ENCODE measurements around the gene PHYH.

The PHYH gene

DNA sequence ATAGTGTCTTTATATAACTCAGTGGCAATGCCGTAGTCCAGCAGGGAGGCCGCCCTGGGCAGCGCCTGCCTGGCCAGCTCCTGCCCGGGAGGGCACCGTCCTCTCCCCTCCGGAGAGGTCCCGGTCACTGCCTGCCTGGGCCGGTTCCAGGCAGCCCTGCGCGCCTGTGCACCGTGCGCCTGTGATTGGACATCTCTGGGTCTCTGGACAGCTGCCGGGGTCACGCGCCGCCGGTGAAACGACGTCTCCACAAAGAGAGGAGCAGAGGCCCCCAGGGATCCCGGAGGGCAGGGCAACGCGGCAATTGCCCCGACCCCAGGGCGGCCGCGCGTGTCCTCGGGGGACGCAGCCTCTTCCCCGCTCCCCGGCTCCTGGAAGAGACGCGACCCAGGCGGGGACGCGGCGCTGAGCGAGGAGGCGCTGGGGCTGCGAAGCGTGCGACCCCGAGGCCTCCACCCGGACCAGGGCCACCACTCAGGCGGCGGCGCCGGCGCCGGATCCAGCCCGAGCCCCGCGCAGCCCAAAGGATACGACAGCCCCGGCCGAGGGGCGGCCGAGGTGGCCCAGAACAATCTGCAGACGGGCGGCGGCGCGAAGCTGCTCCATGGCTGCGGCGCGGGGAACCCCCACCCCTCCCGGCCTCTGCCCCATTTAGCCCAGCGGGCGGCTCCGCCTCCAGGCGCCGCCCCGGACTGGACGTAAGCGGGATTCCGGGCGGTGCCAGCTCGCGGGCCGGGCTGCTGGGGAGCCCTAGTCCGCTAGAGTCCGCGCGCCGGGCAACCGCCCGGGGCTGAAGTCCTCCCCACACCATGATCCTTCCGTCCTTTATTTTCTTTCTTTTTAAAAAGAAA, at the start of gene PHYH:
Gene PHYH (minus strand): TSS at position 628 of the 851 bp plus-strand sequence. CDS start 22 bp downstream, at position 606.
- peak; percentile 87 for DNase-seq (ENCODE audit: extremely low read depth, insufficient read length)
- TF ChIP-seq, protein P1, sequence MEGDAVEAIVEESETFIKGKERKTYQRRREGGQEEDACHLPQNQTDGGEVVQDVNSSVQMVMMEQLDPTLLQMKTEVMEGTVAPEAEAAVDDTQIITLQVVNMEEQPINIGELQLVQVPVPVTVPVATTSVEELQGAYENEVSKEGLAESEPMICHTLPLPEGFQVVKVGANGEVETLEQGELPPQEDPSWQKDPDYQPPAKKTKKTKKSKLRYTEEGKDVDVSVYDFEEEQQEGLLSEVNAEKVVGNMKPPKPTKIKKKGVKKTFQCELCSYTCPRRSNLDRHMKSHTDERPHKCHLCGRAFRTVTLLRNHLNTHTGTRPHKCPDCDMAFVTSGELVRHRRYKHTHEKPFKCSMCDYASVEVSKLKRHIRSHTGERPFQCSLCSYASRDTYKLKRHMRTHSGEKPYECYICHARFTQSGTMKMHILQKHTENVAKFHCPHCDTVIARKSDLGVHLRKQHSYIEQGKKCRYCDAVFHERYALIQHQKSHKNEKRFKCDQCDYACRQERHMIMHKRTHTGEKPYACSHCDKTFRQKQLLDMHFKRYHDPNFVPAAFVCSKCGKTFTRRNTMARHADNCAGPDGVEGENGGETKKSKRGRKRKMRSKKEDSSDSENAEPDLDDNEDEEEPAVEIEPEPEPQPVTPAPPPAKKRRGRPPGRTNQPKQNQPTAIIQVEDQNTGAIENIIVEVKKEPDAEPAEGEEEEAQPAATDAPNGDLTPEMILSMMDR (IDR thresholded peaks at IDR 0.05; ENCODE audit: insufficient read depth, low read length, poor library complexity, severe bottlenecking): no peak
- no peaks in the 10 kb centered on the region for H3K36me3 ChIP-seq (ENCODE audit: control insufficient read depth, insufficient read depth, low read length)

GRCh38 chr10:13348216-13349017, 48.6 kb upstream of the PHYH start, which contains the start of gene SEPHS1:
Gene SEPHS1, minus strand, starts transcription at chr10:13348293. Its CDS starts 3,343 bp downstream, at chr10:13344950.
- Histone ChIP-seq H3K27me3 (replicated peaks; ENCODE audit: control insufficient read depth, insufficient read depth, low read length) (no peaks in the 10 kb centered on the region), H3K36me3 (ENCODE audit: control insufficient read depth, insufficient read depth, low read length) (no peaks in the 10 kb centered on the region; the same call in none of the 2 replicates), H3K4me3 (replicated peaks; ENCODE audit: low read depth, low read length) (peak within 1 kb of the TSS; percentile 80)
- TF ChIP-seq, protein P1 (IDR thresholded peaks at IDR 0.05; ENCODE audit: insufficient read depth, low read length, poor library complexity, severe bottlenecking): no peak
- peak; percentile 90 for DNase-seq (ENCODE audit: extremely low read depth, insufficient read length)

More for the DNA sequence above, at the start of gene PHYH:
- no peaks in the 10 kb centered on the region for H3K27me3 ChIP-seq (replicated peaks; ENCODE audit: control insufficient read depth, insufficient read depth, low read length)
- peak within 1 kb of the TSS; percentile 67 for H3K4me3 ChIP-seq (replicated peaks; ENCODE audit: low read depth, low read length)

GRCh38 chr10:13347500-13348156, 47.8 kb upstream of the PHYH start:
- Histone ChIP-seq H3K27me3 (replicated peaks; ENCODE audit: control insufficient read depth, insufficient read depth, low read length) (no peaks in the 10 kb centered on the region), H3K36me3 (ENCODE audit: control insufficient read depth, insufficient read depth, low read length) (no peaks in the 10 kb centered on the region; the same call in none of the 2 replicates), H3K4me3 (replicated peaks; ENCODE audit: low read depth, low read length) (peak overlapping the region; percentile 80)
- TF ChIP-seq, protein P1 (IDR thresholded peaks at IDR 0.05; ENCODE audit: insufficient read depth, low read length, poor library complexity, severe bottlenecking): no peak
- DNase-seq (ENCODE audit: extremely low read depth, insufficient read length): peak; percentile 88

DNA sequence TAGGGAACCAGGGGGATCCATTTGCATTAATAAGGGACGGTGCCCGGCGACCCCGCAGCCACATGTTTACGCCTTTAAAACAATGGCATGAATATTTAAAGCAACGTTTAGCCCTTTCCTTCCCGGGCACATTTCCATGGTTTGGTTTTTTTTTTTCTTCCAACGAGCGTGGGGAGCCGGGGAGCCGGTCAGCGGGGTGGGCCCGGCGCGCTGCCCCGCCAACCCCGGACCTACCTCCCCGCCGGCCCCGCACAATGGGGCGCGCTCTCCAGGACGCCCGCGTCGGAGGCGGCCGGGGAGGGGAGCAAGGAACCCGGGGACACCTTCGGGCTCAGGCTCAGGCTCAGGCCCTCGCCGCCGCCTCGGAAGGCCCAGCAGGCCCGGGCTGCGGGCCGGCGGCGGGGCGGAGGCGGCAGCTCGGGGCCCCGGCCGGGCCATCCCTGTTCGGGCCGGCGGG, 47.2 kb upstream of the PHYH start:
- Histone ChIP-seq H3K4me3 (replicated peaks; ENCODE audit: low read depth, low read length) (peak overlapping the region; percentile 80), H3K27me3 (replicated peaks; ENCODE audit: control insufficient read depth, insufficient read depth, low read length) (no peaks in the 10 kb centered on the region), H3K36me3 (ENCODE audit: control insufficient read depth, insufficient read depth, low read length) (no peaks in the 10 kb centered on the region; the same call in none of the 2 replicates)
- TF ChIP-seq, protein P1 (IDR thresholded peaks at IDR 0.05; ENCODE audit: insufficient read depth, low read length, poor library complexity, severe bottlenecking): no peak
- DNase-seq (ENCODE audit: extremely low read depth, insufficient read length): no peak

GRCh38 chr10:13346283-13347042, 46.6 kb upstream of the PHYH start:
- no peaks in the 10 kb centered on the region for H3K27me3 ChIP-seq (replicated peaks; ENCODE audit: control insufficient read depth, insufficient read depth, low read length)
- DNase-seq (ENCODE audit: extremely low read depth, insufficient read length): no peak
- TF ChIP-seq, protein P1 (IDR thresholded peaks at IDR 0.05; ENCODE audit: insufficient read depth, low read length, poor library complexity, severe bottlenecking): no peak
- no peaks in the 10 kb centered on the region; the same call in none of the 2 replicates for H3K36me3 ChIP-seq (ENCODE audit: control insufficient read depth, insufficient read depth, low read length)
- H3K4me3 ChIP-seq (replicated peaks; ENCODE audit: low read depth, low read length): peak overlapping the region; percentile 80
